Cardiac muscle cell (in vitro differentiated cells and primary cell): Measurements from ENCODE around the gene KREMEN1. TPM values are rescaled to one million over a fixed set of nuclear protein-coding genes. Genes with fewer than 3 reads are reported as not detected.

Source experiments
- DNase-seq, 2 donors: peaks; one replicate each; pipeline versions ENCODE4 v3.0.0 to v3.0.0-alpha.2; 2010 to 2017; ENCODE audit warnings: low read depth in 1 of 2, low spot score in 1 of 2
- H3K27ac ChIP-seq: fragments of 200-600 bp; sonication (generic); 2 replicates; pipeline ENCODE4 v1.5.1; 2016
- H3K27me3 ChIP-seq: fragments of 200-600 bp; sonication (generic); 2 replicates; pipeline ENCODE4 v1.6.0; 2016; ENCODE audit warnings: control low read depth
- H3K36me3 ChIP-seq: fragments of 200-600 bp; sonication (generic); 2 replicates; pipeline ENCODE4 v1.5.1; 2016; ENCODE audit warnings: control low read depth
- H3K4me1 ChIP-seq: fragments of 200-600 bp; sonication (generic); 2 replicates; pipeline ENCODE4 v1.8.1; 2017; ENCODE audit warnings: low read depth, mild to moderate bottlenecking, mixed run types
- H3K4me3 ChIP-seq: fragments of 200-600 bp; sonication (generic); 2 replicates; pipeline ENCODE4 v1.5.1; 2016; ENCODE audit warnings: mild to moderate bottlenecking
- H3K9me3 ChIP-seq: fragments of 200-600 bp; sonication (generic); 2 replicates; pipeline ENCODE4 v1.5.1; 2017; ENCODE audit warnings: low read depth, mild to moderate bottlenecking, control low read depth
- CTCF ChIP-seq: IDR thresholded peaks from 2 replicates; pipeline ENCODE4 v1.5.1; 2012; ENCODE audit warnings: low read depth, mild to moderate bottlenecking, low read length
- polyA plus RNA-seq: library from polyadenylated mRNA; unstranded; fragments of >200 nt; fragmentation: Nextera tagmentation; extraction: Ambion mirVana; gene quantifications from 2 replicates; pipeline ENCODE4 v1.2.1, GENCODE V29; 2016
- total RNA-seq: library from RNA; depleted of rRNA; stranded (reverse); fragments of >200 nt; gene quantifications from 2 replicates; pipeline ENCODE4 v1.2.3, GENCODE V29; 2016

Gene KREMEN1
- total and polyA plus RNA-seq, 2 experiments from 2014 or later, result 18.0 to 20.3 TPM

DNA sequence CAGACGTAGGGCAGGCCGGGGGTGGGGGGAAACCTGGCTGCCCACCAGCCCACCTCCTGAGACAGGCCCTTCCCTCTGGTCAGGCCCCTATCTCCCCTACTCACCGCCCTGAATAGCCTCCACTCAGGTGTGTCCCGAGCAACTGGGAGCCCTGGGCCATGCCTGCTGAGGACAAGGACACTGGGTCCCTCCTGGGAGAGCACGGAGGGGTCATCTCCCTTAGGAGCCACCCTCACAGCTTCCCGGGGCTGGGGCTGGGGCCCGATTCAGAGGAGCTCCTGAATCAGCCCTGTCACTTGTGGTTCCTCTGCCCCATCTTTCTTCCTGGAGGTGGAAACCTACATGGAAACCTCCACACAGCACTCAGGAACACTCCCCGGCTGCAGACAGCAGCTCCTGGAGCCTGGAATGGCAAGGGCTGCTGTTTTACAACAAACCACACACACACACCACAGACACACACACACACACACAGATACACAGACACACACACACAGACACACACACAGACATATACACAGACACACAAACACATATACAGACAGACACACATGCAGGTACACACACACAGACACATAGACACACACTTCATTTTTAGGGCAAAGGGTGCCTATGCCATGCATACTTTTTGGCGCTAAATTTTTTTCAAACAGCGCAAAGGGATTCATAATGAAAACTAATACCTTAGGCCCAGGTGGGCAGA lies 123.3 kb downstream of the KREMEN1 start:
- H3K4me3 ChIP-seq, result no peak overlapping the region
- H3K27ac ChIP-seq, result peak overlapping the region; percentile 80
- H3K4me1 ChIP-seq, result peaks cover 17% of the 10 kb centered on the region
- H3K27me3 ChIP-seq, result no peaks in the 10 kb centered on the region
- H3K36me3 ChIP-seq, result no peaks in the 10 kb centered on the region
- no peaks in the 10 kb centered on the region for H3K9me3 ChIP-seq
- TF ChIP-seq CTCF, result no peak
- no peak for DNase-seq

- DNase-seq, result no peak
- Histone ChIP-seq H3K4me3 (no peak overlapping the region), H3K36me3 (no peaks in the 10 kb centered on the region), H3K4me1 (peaks cover 17% of the 10 kb centered on the region), H3K27ac (no peak overlapping the region), H3K9me3 (no peaks in the 10 kb centered on the region), H3K27me3 (no peaks in the 10 kb centered on the region)
- no peak for TF ChIP-seq CTCF
Observed at GRCh38 chr22:29197096-29197495, 124.3 kb downstream of the KREMEN1 start.

GRCh38 chr22:29198240-29198639 lies 125.4 kb downstream of the KREMEN1 start:
- H3K9me3 ChIP-seq, result no peaks in the 10 kb centered on the region
- no peaks in the 10 kb centered on the region for H3K27me3 ChIP-seq
- peaks cover 17% of the 10 kb centered on the region for H3K4me1 ChIP-seq
- H3K36me3 ChIP-seq, result no peaks in the 10 kb centered on the region
- TF ChIP-seq CTCF, result no peak
- DNase-seq, result no peak
- H3K27ac ChIP-seq, result no peak overlapping the region
- H3K4me3 ChIP-seq, result no peak overlapping the region

- no peaks in the 10 kb centered on the region for H3K9me3 ChIP-seq
- H3K27me3 ChIP-seq, result no peaks in the 10 kb centered on the region
- DNase-seq, result no peak
- TF ChIP-seq CTCF, result no peak
- peaks cover 17% of the 10 kb centered on the region for H3K4me1 ChIP-seq
- no peak overlapping the region for H3K4me3 ChIP-seq
- no peak overlapping the region for H3K27ac ChIP-seq
- no peaks in the 10 kb centered on the region for H3K36me3 ChIP-seq
Observed at GRCh38 chr22:29199702-29200400, 127.0 kb downstream of the KREMEN1 start.

GRCh38 chr22:29200901-29201300 lies 128.1 kb downstream of the KREMEN1 start:
- H3K4me1 ChIP-seq, result peaks cover 9% of the 10 kb centered on the region
- H3K4me3 ChIP-seq, result no peak overlapping the region
- no peak for TF ChIP-seq CTCF
- H3K9me3 ChIP-seq, result no peaks in the 10 kb centered on the region
- no peaks in the 10 kb centered on the region for H3K27me3 ChIP-seq
- H3K36me3 ChIP-seq, result no peaks in the 10 kb centered on the region
- no peak overlapping the region for H3K27ac ChIP-seq
- DNase-seq, result no peak
